Skin epidermis (tissue), 12 donors: ENCODE measurements around the gene RBBP8NL.

Experiments
- H3K27ac ChIP-seq, 21 experiments: fragments of 200-600 bp; sonication (generic) in 11 of 21; one replicate each; pipeline ENCODE4 v1.5.0; 2020; ENCODE audit warnings: mild to moderate bottlenecking in 3 of 21, inconsistent platforms in 2 of 21, moderate library complexity in 2 of 21
- H3K4me3 ChIP-seq, 7 experiments: fragments of 200-600 bp; sonication (generic) in 2 of 7; one replicate each; pipeline ENCODE4 v1.5.0; 2020; ENCODE audit warnings: inconsistent platforms in 2 of 7, mild to moderate bottlenecking in 2 of 7, moderate library complexity in 1 of 7

RBBP8NL gene

DNA sequence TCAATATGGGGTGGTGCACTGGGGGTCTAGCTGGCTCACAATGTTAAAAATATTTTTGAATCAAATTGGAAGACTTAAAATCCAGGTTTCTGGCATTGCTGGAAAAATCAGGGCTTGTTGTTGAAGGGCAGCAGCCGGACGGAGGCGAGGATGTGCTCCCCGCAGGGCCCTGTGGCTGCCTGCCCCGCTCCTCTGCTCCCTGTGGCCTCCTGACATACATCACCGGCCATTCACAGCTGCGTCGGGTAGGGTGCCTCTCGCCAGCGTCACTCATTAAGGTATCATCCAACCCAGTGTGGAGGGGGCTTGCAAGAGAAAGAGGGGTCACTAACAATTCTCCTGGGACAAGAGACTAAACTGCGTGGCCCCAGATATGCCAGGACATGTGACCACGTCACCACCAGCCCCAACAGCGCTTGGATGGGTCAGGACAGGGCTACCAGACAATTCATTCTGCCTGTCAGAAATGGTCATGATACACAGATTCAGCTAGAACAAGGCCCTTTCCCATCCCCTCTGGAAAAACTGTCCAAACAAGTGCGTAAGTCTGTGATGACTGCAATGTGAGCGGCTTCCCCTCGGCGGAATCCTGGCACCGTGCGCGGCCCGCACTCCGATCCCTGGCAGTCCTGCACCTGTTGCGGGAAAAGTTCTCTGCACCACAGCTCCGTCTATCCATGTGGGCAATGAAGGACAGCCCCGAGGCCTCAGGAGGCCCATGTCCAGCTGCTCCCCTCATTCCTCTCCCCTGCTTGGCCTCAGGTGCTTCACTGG, 36.5 kb upstream of the RBBP8NL start:
- Histone ChIP-seq H3K4me3 (no peak overlapping the region), H3K27ac (no peak overlapping the region)

DNA sequence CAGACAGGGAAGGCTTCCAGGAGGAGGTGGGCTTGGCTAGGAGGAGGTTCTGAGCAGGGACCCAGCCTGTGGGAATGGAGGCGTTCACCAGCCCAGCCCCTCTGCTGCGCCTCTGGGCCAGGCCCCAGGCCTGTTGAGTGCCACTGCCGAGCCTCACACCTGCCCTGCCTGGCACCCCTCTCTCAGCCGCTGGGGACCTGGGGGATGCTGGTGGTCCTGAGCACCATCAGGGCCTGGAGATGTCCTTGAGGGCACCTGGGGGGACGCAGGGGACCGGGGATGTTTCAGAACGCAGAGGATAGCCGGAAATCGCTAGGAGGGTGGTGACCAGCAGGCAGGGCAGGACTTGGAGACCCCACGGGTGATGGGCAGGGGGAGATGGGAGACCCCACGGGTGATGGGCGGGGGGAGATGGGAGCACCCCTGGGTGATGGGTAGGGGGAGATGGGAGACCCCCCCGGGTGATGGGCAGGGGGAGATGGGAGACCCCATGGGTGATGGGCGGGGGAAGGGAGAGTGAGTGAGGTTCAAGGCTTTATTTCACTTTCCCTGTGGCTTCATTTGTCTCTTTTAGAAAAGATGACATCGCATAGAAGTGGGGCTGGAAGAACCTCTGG, 35.7 kb upstream of the RBBP8NL start:
- H3K27ac ChIP-seq = no peak overlapping the region
- no peak overlapping the region for H3K4me3 ChIP-seq

DNA sequence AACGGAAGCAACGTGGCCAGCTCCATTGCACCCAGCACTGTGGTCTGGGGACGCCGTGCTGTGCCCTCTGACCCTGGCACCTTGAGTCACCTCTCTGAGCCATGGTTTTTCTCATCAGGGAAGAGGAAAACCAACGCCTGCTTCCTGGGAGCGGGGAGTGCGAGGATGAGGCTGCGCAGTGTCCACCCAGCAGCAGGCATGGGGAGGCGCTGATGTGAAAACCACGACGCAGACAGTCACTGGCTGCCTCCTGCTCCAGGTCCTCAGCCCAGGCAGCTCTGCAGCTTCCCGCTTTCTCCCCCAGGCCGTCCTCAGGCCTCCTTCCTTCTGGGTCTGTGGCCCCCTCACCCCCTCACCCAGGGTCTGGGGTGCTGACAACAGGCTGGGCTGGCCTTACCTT, 34.5 kb upstream of the RBBP8NL start:
- Histone ChIP-seq H3K27ac (no peak overlapping the region), H3K4me3 (no peak overlapping the region)

DNA sequence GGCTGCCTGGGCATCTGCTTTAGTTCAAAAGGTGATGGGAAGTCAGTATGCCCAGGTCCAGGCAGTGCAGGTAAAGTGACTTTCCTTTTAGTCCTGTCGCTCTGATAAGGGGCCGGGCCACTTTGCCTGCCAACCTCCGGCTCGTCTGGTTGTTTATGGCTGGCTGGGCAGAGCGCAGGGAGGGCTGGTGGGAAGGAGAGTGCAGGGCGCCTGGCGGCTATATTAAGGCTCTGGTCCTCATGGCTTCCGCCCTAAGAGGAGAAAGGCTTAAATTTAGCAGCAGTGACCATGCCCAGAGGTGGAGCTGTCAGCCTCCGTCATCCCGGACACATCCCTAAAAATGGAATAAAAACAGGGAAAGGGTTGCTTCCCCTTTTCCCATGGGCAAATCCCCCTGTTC, 33.8 kb upstream of the RBBP8NL start:
- Histone ChIP-seq H3K4me3 (no peak overlapping the region), H3K27ac (no peak overlapping the region)

DNA sequence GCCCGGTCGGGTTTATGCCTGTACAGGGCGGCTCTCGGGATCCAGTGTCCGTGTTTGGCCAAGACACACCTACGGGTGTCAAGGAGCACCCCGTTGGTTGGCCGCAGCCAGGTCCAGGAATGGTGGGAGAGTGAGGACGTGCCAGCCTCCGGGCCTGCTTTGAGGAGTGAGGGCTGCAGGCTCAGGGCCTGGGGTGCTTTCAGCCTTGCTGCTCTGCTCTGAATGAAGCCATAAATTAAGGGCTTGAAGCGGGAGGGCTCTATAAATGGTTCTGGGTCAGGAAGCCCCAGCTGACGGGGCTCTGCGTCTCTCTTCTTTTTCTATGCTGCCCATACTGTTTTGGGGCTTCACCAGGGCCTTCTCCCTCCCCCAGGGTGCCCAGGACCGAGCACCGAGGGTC, 33.3 kb upstream of the RBBP8NL start:
- H3K27ac ChIP-seq = no peak overlapping the region
- no peak overlapping the region for H3K4me3 ChIP-seq

DNA sequence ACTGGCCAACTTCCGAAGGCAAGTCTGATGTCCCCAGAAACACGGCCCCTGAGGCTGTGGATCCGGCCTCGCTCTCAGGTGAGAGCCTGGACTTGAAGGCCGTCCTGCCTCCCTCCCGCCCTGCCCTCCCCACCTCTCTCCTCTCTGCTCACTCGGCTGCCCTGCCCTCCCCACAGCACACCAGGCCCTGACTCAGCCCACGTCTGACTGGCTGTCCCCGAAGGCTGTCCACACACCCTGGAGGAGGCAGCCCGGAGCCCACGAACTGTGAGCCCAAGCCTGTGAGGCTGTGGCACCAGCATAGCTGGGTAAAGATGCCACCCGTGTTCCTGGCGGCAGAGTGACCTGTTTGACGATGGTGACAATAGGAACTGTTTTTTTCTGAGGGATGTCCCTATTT, 32.1 kb upstream of the RBBP8NL start:
- H3K4me3 ChIP-seq = no peak overlapping the region
- H3K27ac ChIP-seq = no peak overlapping the region

DNA sequence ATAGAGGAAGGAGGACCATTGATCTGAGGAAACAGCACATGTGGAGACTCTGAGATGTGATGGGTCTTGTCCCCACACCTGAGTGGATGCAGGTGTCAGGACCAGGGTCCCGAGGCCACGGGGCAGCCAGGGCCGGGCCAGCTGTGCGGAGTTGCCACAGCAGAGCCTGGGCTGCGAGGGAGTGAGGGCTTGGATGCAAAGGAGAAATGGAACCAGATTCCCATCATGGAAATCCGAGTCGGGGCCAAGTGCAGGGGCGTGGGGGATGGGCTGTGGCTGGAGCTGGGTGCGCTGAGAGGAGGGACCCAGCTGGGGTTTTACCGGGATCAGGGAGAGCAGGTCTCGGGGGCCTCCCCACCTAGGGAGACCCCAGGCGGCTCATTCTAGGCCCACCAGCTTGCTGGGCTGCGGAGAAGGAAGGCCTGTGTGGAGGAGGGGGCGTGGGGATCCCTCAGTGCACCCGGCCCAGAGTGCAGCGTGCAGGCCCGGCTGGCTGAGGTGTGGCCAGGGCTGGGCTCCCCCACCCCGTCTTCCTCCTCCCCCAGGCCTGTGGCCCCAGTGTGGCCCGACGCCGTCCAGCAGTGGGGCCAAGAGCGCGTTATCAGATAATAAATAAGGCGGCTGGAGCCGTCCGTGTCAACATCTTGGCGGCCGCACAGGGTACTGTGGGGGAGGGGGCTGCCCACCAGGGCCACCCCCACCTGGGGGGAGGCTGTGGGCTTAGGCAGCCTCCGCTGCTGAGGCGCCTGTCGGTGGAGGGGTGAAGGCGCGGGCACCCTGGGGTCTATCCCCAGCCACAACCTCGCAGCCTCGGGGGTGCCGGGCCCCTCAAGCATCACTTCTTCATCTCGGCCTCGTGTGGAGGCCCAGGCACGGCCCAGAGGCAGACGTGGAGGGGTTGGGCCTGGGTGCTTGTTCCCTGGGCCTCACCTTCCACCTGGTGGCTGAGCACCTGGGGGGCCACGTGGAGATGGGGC, 31.2 kb upstream of the RBBP8NL start:
- Histone ChIP-seq H3K27ac (no peak overlapping the region), H3K4me3 (no peak overlapping the region)

DNA sequence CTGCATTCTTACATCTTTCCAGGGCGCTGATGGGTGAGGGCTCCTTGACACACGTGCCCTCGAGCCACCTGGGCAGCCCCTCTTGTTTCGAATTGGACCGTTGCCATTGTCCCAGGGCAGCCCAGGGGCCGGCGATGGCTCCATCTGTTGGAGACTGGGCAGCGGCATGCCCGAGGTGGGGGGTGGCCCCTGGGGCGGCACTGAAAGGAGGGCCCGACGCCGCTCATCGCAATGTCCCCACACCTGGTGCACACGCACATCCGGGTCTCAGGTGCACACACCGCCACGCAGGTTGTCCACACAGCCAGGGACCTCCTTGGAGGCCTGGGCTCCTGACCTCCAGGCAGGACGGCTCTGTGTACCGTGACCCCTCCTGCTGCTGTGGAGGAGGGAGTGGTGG, 30.5 kb upstream of the RBBP8NL start:
- Histone ChIP-seq H3K4me3 (no peak overlapping the region), H3K27ac (no peak overlapping the region)

DNA sequence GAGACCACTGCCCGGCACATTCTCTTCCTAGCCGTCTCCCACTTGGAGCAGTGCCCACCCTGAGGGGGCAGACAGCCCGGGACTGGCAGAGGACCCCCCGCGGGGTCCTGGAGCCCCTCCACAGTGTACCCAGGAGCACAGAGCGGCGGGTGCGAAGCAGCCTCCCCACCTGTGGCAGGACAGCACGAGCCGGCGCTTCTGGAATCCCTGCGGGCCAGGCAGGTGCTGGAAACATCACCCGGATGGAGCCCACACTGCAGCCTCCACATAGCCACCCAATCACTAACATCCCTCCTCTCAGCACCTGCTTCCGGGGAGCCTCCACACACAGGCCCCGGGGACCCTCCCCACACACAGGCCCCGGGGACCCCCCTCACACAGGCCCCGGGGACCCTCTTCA, 29.8 kb upstream of the RBBP8NL start:
- no peak overlapping the region for H3K27ac ChIP-seq
- no peak overlapping the region for H3K4me3 ChIP-seq

DNA sequence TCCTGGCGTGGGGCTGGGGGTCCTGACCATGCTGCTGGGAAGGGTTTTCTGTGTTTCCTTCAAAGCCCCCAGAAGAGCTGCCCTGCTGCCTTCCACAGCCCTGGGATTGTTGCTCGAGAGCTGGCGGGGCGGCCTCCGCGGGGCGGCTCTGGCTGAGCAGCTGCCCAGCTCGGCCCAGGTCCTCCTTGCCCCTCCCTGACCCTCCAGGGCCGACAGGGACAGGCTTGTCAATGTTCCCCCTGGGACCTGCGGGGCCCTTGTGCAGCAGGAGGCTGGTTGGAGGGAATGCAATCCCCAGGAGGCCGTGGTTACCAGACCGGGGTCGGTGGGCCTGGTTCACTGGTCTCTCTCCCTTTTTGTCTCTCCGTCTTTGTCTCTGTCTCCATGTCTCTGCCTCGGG, 28.6 kb upstream of the RBBP8NL start:
- Histone ChIP-seq H3K4me3 (no peak overlapping the region), H3K27ac (no peak overlapping the region)

DNA sequence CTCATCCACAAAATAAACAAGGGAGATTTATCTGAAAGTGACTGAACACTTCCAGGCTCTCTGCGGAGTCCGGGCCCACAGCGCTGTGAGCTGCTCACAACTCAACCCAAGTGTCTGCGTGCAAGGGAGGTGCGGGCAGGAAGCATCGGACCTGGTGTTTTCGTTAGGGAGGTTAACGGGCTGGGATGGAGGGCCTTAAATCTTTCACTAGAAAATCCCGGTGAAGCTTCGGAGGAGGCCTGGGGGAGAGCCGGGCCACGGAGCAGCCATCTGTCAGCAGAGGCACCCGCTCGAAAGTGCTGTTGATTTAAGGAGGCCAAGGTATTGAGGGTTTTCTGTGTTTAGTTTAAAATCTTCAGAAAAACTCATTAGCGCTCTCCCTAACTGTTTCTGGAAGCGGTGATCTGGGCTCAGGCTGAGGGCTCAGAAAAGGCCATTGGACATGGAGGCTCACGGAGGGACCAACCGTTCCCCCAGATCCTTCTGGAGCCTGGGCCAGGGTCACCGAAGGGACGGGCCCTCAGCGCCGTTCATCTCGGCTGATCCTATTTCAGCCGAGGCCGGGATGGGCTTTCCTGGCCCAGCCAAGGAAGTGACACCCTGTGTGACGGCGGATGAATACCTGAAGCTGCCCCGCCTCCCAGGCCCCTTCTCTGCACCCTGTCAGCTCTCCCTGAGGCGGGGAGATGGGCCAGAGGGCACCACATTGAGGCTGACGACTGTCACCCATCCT, 27.7 kb upstream of the RBBP8NL start:
- H3K4me3 ChIP-seq = no peak overlapping the region
- H3K27ac ChIP-seq = no peak overlapping the region

DNA sequence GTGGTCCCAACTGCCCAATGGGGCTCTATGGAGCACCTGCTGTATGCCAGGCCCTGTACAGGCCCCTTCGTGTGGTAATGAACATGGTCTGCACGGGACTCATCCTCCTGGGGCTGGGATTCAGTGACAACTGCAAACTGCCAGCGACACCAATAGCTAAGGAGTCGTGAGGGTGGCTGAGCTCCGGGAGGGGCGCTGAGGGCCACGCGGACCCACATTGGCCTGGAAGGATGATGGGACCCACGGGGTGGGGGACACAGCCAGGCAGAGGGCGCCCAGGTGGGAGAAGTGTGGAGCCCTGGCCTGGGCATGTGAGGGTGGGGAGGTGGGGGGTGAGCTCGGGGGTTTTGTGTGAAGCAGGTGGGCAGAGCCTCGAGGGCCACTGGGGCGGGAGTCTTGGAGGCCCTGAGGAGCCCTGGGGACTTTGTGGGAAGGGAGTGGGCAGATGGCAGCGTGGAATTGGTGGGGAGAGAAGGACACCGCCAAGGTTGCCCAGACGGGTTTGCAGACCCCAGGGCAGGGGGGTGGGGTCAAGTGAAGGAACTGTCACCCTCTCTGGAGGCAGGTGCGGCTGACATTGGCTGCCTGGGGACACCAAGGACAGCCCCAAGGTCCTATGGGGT, 26.0 kb upstream of the RBBP8NL start:
- no peak overlapping the region for H3K4me3 ChIP-seq
- no peak overlapping the region for H3K27ac ChIP-seq

DNA sequence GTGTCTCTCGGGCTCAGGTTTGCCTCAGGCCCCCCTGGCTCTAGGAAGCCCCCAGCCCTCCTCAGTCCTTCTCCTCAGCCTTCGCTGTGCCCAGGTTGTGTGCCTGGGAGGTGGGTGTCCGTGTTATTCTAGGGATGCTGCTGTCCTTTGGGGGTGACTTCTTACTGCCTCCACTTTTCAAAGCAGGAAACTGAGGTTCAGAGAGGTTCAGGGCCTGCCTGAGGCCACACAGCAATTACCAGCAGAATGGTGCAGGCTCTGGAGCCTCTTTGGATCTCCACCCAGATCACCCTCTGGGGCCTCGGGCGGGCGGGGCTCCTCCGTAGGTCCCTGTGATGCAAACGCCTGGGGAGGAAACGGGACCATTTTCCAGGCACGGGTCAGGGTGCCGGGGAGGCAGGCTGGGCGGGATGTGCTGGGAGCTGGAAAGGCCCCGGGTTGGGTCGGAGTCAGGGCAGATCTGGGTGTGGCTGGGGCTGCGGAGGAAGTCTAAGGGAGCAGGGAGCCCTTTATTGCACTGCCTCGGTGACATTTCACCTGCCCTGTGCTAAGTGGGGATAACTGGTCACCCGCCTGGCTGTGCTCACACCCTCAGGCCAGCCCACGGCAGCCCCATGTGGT, 25.2 kb upstream of the RBBP8NL start:
- no peak overlapping the region for H3K27ac ChIP-seq
- H3K4me3 ChIP-seq = no peak overlapping the region

DNA sequence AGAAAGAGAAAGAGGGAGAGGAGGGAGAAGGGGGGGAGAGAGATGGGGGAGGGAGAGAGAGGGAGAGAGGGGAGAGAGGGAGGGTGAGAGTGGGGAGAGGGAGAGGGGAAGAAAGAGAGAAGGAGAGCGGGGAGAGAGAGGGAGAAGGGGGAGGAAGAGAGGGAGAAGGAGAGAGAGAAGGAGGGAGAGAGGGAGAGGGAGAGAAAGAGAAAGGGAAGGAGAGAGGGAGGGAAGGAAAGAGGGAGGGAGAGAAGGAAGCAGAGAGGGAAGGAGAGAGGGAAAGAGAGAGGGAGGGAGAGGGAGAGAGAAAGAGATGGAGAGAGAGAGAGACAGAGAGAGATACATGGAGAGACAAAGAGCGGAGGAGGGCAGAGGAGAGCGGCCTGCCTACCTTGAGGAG, 24.6 kb upstream of the RBBP8NL start:
- no peak overlapping the region for H3K27ac ChIP-seq
- H3K4me3 ChIP-seq = no peak overlapping the region

DNA sequence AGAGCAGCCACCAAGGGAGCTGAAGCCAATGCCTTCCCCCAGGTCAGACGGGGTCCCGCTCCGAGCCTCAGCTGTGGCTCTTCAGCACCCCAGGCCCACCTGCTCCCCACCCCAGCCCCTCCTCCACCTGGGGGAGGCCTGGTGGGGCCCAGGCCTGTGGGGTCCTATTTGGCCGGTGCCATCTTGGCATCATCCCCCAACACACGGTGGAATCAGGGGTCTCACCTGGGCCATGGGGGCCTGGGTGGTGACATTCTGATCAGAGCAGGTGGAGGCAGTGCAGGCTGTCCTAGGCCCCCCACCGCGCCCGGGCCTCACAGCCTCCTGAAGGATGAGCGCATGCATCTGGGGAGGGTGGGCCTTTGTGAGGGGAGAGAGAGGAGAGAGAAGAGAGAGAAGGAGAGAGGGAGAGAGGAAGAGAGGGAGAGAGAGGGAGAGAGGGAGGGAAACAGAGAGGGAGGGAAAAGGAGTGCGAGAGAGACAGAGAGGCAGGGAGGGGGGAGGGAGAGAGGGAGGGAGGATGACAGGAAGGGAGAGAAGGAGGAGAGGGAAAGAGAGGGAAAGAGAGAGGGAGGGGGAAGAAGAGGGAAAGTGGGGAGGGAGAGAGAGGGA, 23.9 kb upstream of the RBBP8NL start:
- no peak overlapping the region for H3K27ac ChIP-seq
- no peak overlapping the region for H3K4me3 ChIP-seq

DNA sequence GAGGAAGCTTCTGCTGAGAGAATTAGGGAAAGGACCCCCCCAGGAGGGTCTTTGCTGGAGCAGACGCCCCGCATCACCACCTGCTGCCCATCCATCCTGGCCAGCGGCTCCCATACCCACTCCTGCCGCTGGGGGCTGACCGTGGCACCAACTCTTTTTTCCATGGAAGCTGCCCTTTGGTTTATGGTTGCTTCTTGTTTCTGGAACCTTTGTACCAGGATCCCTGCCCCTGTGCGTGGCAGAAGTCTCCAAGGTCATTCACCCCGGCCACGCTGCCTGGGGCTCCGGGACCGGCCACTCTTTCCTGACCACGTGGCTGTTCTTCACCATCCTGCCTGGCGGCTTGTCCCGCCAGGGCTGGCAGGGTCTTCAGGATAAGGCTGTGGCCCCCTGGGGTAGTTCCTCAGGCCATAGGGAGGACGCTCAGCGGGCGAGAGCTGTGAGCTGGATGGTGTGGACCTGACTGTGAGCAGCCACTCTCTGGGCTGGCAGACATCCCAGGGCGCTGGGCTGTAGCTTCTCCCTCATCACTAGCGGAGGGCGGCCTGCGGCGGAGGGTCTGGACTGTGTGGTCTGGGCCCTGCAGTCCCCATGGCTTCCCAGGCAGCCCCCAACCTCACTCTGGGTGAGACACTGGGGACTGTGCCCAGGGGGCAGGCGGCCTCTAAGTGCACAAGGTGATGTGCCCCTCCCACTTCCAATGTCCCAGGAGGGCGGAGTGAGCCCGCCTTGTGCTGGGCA, 22.8 kb upstream of the RBBP8NL start:
- H3K4me3 ChIP-seq = no peak overlapping the region
- H3K27ac ChIP-seq = no peak overlapping the region

DNA sequence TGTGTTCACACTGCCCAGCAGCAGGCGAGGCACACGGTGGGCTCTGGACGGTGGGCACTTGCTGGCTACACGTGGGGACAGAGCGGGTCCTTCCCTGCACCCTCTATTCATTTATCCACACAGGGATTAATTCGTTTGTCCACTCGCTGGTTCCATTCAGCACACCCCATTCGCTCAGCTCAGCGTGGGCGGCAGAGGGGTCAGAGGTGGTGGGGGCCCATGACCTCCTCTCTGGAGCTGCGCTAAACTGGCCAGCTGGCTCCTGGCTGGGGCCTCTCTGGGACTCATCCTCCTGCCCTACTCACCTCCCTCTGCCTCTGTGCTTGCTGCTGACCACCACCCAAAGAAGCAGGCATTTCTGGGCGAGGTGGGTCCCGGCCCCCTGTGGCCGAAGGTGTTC, 21.4 kb upstream of the RBBP8NL start:
- Histone ChIP-seq H3K4me3 (no peak overlapping the region), H3K27ac (no peak overlapping the region)

DNA sequence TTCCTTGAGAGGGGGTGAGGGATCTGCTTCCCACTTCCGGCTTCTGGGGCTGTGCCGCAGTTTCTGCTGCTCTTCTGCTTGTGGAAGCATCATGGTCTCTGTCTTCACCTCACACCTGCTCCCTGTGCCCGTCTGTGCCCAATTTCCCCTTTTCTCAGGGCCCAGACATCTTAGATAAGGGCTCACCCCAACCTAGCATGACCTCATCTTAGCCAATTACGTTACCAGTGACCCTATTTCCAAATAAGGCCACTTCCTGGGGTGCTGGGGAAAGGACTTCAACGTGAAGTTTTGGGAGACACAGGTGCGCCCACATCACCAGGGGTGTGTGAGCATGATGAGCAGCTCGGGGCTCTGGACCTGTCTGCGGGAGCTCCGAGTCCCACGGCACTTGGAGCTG, 20.7 kb upstream of the RBBP8NL start:
- no peak overlapping the region for H3K27ac ChIP-seq
- H3K4me3 ChIP-seq = no peak overlapping the region
